T47D (cell line): ENCODE results near the gene GRIK4.

Experiments
- DNase-seq, 2 experiments: peaks; one replicate each; pipeline versions ENCODE4 v3.0.0 to v3.0.0-alpha.2; 2011 to 2012; ENCODE audit warnings: low read depth in 1 of 2, low spot score in 1 of 2
- JUND ChIP-seq: IDR thresholded peaks from 2 replicates; pipeline ENCODE4 v1.6.1; 2012; ENCODE audit warnings: low read depth
- in situ Hi-C: cut with HindIII; loops from 2 replicates; pipeline ENCODE4 v1.10.0; 2016; ENCODE audit warnings: low sequenced_read_pairs, low pct_unique_long_range_greater_than_20kb

Gene GRIK4, protein sequence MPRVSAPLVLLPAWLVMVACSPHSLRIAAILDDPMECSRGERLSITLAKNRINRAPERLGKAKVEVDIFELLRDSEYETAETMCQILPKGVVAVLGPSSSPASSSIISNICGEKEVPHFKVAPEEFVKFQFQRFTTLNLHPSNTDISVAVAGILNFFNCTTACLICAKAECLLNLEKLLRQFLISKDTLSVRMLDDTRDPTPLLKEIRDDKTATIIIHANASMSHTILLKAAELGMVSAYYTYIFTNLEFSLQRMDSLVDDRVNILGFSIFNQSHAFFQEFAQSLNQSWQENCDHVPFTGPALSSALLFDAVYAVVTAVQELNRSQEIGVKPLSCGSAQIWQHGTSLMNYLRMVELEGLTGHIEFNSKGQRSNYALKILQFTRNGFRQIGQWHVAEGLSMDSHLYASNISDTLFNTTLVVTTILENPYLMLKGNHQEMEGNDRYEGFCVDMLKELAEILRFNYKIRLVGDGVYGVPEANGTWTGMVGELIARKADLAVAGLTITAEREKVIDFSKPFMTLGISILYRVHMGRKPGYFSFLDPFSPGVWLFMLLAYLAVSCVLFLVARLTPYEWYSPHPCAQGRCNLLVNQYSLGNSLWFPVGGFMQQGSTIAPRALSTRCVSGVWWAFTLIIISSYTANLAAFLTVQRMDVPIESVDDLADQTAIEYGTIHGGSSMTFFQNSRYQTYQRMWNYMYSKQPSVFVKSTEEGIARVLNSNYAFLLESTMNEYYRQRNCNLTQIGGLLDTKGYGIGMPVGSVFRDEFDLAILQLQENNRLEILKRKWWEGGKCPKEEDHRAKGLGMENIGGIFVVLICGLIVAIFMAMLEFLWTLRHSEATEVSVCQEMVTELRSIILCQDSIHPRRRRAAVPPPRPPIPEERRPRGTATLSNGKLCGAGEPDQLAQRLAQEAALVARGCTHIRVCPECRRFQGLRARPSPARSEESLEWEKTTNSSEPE

DNA sequence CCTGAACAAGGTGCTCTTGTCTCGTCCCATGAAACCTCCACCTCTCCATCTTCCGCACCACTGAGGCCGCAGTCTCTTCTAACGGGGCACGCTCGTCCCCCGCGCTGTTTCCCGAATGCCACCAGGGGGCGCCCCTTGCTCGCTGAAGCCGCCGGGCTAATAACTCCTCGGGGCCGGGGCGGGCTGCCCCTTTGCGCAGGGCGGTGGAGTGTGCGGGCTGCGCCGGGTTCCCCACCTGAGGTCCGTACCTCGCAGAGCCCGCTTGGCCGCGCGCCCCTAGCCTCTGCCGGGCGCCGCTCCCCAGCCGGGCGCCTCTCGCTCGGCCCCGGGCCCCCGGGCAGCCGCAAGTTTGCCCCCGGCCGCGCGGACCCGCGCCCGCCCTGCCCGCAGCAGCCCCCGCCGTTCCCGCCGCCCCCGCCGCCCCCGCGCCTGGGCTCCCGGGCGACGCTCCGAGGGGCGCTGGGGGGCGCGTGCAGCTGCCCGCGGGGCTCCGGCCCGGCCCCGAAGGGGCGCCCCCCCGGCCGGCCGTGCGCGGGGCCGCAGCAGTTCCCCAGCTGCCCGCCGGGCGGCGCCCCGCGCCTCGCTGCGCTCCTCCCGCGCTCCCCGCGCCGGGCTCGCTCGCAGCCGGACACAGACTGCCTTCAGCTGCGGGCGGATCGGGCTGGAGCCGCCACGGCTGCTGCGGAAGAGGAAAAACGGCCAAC lies at the start of gene GRIK4:
Gene GRIK4, plus strand, starts transcription at position 633 of the 704 bp plus-strand sequence. CDS start 148,571 bp downstream, outside the sequence.
- TF ChIP-seq JUND, result no peak
- in situ Hi-C loops, result no loop called here
- peak; percentile 93 to 99 for DNase-seq

DNA sequence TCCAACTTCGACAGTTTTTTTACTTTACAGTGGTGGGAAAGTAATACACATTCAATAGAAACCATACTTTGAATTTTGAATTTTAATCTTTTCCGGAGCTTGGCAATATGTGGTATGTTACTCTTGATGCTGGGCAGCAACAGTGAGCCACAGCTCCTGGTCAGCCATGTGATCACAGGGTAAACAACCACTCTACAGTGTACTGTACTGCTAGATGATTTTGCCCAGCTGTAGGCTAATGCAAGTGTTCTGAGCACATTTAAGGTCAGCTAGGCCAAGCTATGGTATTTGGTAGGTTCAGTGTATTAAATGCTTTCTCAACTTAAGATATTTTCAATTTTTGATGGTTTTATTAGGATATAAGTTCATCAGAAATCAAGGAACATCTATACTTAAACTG lies 48.7 kb upstream of the GRIK4 start:
- in situ Hi-C loops, result no loop called here
- TF ChIP-seq JUND, result no peak

DNA sequence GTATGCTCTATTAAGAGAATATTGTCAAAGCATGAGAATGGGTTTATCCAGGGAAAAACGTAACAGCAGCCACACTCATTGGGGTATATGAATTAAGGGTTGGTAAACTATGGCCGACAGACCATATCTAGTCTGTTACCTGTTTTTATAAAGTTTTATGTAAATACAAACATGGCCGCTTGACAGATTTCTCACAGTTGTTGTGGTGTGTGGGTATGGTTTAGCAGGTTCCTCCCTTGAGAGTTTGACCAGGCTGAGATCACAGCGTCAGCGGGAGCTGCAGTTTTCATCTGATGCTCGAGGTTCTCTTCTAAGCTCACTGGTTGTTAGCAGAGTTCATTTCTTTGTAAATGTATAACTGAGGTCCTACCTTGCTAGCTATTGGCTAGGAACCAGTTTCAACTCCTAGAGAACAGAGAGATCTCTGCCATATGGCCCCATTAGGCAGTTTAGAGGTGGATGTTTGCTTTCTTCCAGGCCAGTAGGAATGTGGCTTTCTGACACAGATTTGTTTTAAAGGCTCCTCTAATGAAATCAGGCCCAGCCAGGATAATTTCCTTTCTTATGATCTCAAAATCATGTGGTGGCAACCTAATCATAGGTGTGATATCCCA lies 45.5 kb upstream of the GRIK4 start:
- no peak for DNase-seq
- in situ Hi-C loops, result no loop called here
- no peak for TF ChIP-seq JUND

More for the DNA sequence above, 48.7 kb upstream of the GRIK4 start:
- DNase-seq, result no peak

DNA sequence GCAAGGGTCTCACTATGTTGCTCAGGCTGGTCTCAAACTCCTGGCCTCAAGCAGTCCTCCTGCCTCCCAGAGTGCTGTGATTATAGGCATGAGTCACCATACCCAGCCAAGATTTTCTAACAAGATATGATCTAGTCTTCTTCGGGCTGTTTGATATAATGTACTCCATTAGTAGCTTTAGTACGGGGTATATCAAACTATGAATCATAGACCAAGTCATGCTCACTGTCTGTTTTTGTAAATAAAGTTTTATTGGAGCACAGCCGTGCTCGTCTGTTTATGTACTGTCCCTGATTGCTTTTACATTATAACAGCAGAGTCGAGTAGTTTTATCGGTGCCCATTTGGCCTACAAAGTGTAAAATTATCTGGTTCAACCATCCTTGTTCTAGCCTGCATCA lies 43.9 kb upstream of the GRIK4 start:
- TF ChIP-seq JUND, result no peak
- no peak for DNase-seq
- in situ Hi-C loops, result no loop called here

- no peak for DNase-seq
- TF ChIP-seq JUND, result no peak
- in situ Hi-C loops, result no loop called here
Measured at GRCh38 chr11:120471131-120471530, 40.4 kb upstream of the GRIK4 start.

- no peak for TF ChIP-seq JUND
- DNase-seq, result no peak
- in situ Hi-C loops, result no loop called here
Measured at GRCh38 chr11:120471994-120472393, 39.6 kb upstream of the GRIK4 start.

- no peak for DNase-seq
- no peak for TF ChIP-seq JUND
- in situ Hi-C loops, result no loop called here
Measured at GRCh38 chr11:120473503-120473902, 38.0 kb upstream of the GRIK4 start.

- TF ChIP-seq JUND, result no peak
- in situ Hi-C loops, result no loop called here
- DNase-seq, result no peak
Measured at GRCh38 chr11:120482149-120482548, 29.4 kb upstream of the GRIK4 start.

- no peak for DNase-seq
- no peak for TF ChIP-seq JUND
- in situ Hi-C loops, result no loop called here
Measured at GRCh38 chr11:120484722-120485121, 26.8 kb upstream of the GRIK4 start.

DNA sequence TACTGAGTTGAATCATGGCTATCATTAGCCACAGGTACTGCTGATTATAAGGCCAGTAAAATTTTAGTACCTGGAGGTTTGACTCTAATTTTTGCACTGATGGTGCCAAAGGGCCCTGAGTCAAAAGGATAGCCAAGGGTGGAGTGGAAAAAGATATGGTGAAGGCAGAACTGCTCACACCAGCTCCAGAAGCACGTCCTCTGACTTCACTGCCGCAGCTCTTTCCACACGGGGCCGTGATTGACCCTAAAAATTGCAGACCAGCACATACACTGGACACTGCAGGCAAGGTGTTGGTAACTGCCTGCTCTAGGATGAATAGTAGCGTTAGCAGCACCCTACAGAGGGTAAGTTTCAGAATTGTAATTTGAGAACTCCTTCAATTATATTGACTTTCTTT lies 25.4 kb upstream of the GRIK4 start:
- DNase-seq, result no peak
- in situ Hi-C loops, result no loop called here
- no peak for TF ChIP-seq JUND

GRCh38 chr11:120489799-120490198 lies 21.7 kb upstream of the GRIK4 start:
- TF ChIP-seq JUND, result no peak
- no peak for DNase-seq
- in situ Hi-C loops, result no loop called here

GRCh38 chr11:120492486-120492885 lies 19.1 kb upstream of the GRIK4 start:
- DNase-seq, result no peak
- TF ChIP-seq JUND, result no peak
- in situ Hi-C loops, result no loop called here
